HG03064 (cell line): ENCODE results near the gene CEP170.

ENCODE experiments used
- ATAC-seq: cut with Tn5 transposase; IDR thresholded peaks from one replicate; pipeline ENCODE4 v1.9.1; 2021; ENCODE audit warnings: low read depth; ENCODE audit not compliant: unreplicated experiment

Gene CEP170

GRCh38 chr1:243254927-243255790 lies at the start of gene CEP170:
Gene CEP170 (minus strand): TSS chr1:243255281. CDS start chr1:243225280, 30,001 bp downstream.
- ATAC-seq: peak; percentile 46

GRCh38 chr1:243301059-243301458 lies 46.0 kb upstream of the CEP170 start:
- no peak for ATAC-seq

- no peak for ATAC-seq
These were observed 44.0 kb upstream of the CEP170 start for GRCh38 chr1:243299069-243299468.

GRCh38 chr1:243294723-243295121 lies 39.6 kb upstream of the CEP170 start:
- ATAC-seq: no peak

- no peak for ATAC-seq
These were observed 39.1 kb upstream of the CEP170 start for GRCh38 chr1:243293941-243294722.

- ATAC-seq: no peak
These were observed 37.0 kb upstream of the CEP170 start for GRCh38 chr1:243292117-243292516.

- ATAC-seq: no peak
These were observed 36.2 kb upstream of the CEP170 start for GRCh38 chr1:243291292-243291691.

GRCh38 chr1:243288062-243288461 lies 33.0 kb upstream of the CEP170 start:
- peak; percentile 13 for ATAC-seq

GRCh38 chr1:243287652-243288051 lies 32.6 kb upstream of the CEP170 start:
- ATAC-seq: peak; percentile 92

GRCh38 chr1:243287123-243287460 lies 32.0 kb upstream of the CEP170 start:
- ATAC-seq: no peak

GRCh38 chr1:243286409-243287122 lies 31.5 kb upstream of the CEP170 start:
- ATAC-seq: no peak

- no peak for ATAC-seq
These were observed 26.6 kb upstream of the CEP170 start for GRCh38 chr1:243281672-243282071.

GRCh38 chr1:243280571-243281129 lies 25.6 kb upstream of the CEP170 start:
- ATAC-seq: no peak

GRCh38 chr1:243275316-243275715 lies 20.2 kb upstream of the CEP170 start:
- no peak for ATAC-seq

- no peak for ATAC-seq
These were observed 18.9 kb upstream of the CEP170 start for GRCh38 chr1:243273945-243274344.

- ATAC-seq: no peak
These were observed 18.4 kb upstream of the CEP170 start for GRCh38 chr1:243273506-243273905.

- ATAC-seq: no peak
These were observed 17.3 kb upstream of the CEP170 start for GRCh38 chr1:243272401-243272800.

- no peak for ATAC-seq
These were observed 16.9 kb upstream of the CEP170 start for GRCh38 chr1:243271996-243272395.

- ATAC-seq: no peak
These were observed 15.2 kb upstream of the CEP170 start for GRCh38 chr1:243270097-243270864.

- peak; percentile 62 for ATAC-seq
These were observed 14.3 kb upstream of the CEP170 start for GRCh38 chr1:243269461-243269801.
